Esophagus squamous epithelium (tissue), 5 donors: ENCODE measurements around the gene XIRP2. TPM values are rescaled to one million over a fixed set of nuclear protein-coding genes. Genes with fewer than 3 reads are reported as not detected.

Experiments
- DNase-seq: peaks from one replicate; lab custom pipeline; 2025; lab: John Stamatoyannopoulos, UW
- H3K27ac ChIP-seq, 4 donors: fragments of 200-600 bp; sonication (generic); one replicate each; pipeline ENCODE4 v1.5.1; 2016 to 2019; ENCODE audit warnings: mild to moderate bottlenecking in 1 of 4
- H3K27me3 ChIP-seq, 4 donors: fragments of 200-600 bp; sonication (generic); 1 replicate in 3 of 4; 2 replicates in 1 of 4; pipeline versions ENCODE4 v1.5.1 to v1.6.0; 2017 to 2021; ENCODE audit warnings: antibody characterized with exemption in 1 of 4
- H3K36me3 ChIP-seq, 3 donors: fragments of 200-600 bp; sonication (generic); one replicate each; pipeline ENCODE4 v1.5.1; 2016 to 2019
- H3K4me1 ChIP-seq, 3 donors: fragments of 200-600 bp; sonication (generic); one replicate each; pipeline ENCODE4 v1.5.1; 2017 to 2019
- H3K4me3 ChIP-seq, 4 donors: fragments of 200-600 bp; sonication (generic); 1 replicate in 3 of 4; 2 replicates in 1 of 4; pipeline ENCODE4 v1.5.1; 2016 to 2019; ENCODE audit warnings: mild to moderate bottlenecking in 2 of 4, moderate library complexity in 1 of 4
- H3K9me3 ChIP-seq, 3 donors: fragments of 200-600 bp; sonication (generic); one replicate each; pipeline ENCODE4 v1.5.1; 2016 to 2019
- CTCF ChIP-seq, 6 experiments: fragments of 450-650 bp in 4 of 6; fragments of 200-600 bp in 2 of 6; sonication (generic) in 2 of 6; IDR thresholded peaks; one replicate each; pipeline ENCODE4 v1.5.1; 2016 to 2019; ENCODE audit warnings: antibody characterized with exemption in 6 of 6, mild to moderate bottlenecking in 4 of 6, moderate library complexity in 4 of 6
- POLR2A ChIP-seq, 4 donors: fragments of 450-650 bp; IDR thresholded peaks; one replicate each; pipeline ENCODE4 v1.6.1; 2017; ENCODE audit warnings: antibody characterized with exemption in 4 of 4, mild to moderate bottlenecking in 4 of 4, moderate library complexity in 3 of 4
- WGBS, 2 donors: methylation state at CpG; one replicate each; pipeline ENCODE4 v1.1.5; 2018; 5-methylcytosine and 5-hydroxymethylcytosine counted together
- intact Hi-C: fragments of 100-400 bp; cut with DNase I; formaldehyde crosslinking; loops from one replicate; pipeline ENCODE4 v1.15.0; 2022
- total RNA-seq, 4 donors: library from RNA; depleted of rRNA; stranded (reverse); fragments of >200 nt; gene quantifications; one replicate each; pipeline ENCODE4 v1.1.0, GENCODE V29; 2016
- donor health status: DM: yes; HTN: yes; CAD: no.

The XIRP2 gene
- total RNA-seq, 4 donors from 2014 or later: 0.03 TPM; not detected in 3

- no peaks in the 10 kb centered on the region for H3K9me3 ChIP-seq
- H3K4me3 ChIP-seq: no peak overlapping the region
- no peaks in the 10 kb centered on the region for H3K36me3 ChIP-seq
- DNase-seq: no peak
- H3K4me1 ChIP-seq: no peaks in the 10 kb centered on the region
- TF ChIP-seq POLR2A (IDR thresholded peaks at IDR 0.05): no peak
- no peak for TF ChIP-seq CTCF (IDR thresholded peaks at IDR 0.05)
- H3K27ac ChIP-seq: no peak overlapping the region
- H3K27me3 ChIP-seq: no peaks in the 10 kb centered on the region
- 55 to 60% methylated on average over 2 of the region's 2 CpGs for WGBS, 2 donors
- intact Hi-C loops: no loop called here
Measured at GRCh38 chr2:166901336-166901735, 13.1 kb downstream of the XIRP2 start.

GRCh38 chr2:166916987-166917386 lies 28.7 kb downstream of the XIRP2 start:
- Histone ChIP-seq H3K4me1 (no peaks in the 10 kb centered on the region), H3K27ac (no peak overlapping the region), H3K36me3 (no peaks in the 10 kb centered on the region), H3K4me3 (no peak overlapping the region), H3K9me3 (peaks cover 0 to 6% (median 0%) of the 10 kb centered on the region in 3 donors), H3K27me3 (no peaks in the 10 kb centered on the region)
- no peak for TF ChIP-seq POLR2A (IDR thresholded peaks at IDR 0.05)
- intact Hi-C loops: no loop called here
- 53 to 58% methylated on average over 4 of the region's 4 CpGs for WGBS, 2 donors
- no peak for DNase-seq

- intact Hi-C loops: no loop called here
- TF ChIP-seq CTCF (IDR thresholded peaks at IDR 0.05) (no peak), POLR2A (IDR thresholded peaks at IDR 0.05) (no peak)
Measured at GRCh38 chr2:166917415-166917814, 29.1 kb downstream of the XIRP2 start.

GRCh38 chr2:166921261-166921896 lies 33.1 kb downstream of the XIRP2 start:
- no peak for DNase-seq
- TF ChIP-seq CTCF (IDR thresholded peaks at IDR 0.05) (no peak), POLR2A (IDR thresholded peaks at IDR 0.05) (no peak)
- WGBS, 2 donors: 56 to 62% methylated on average over 2 of the region's 2 CpGs

More at GRCh38 chr2:166917415-166917814, 29.1 kb downstream of the XIRP2 start:
- no peaks in the 10 kb centered on the region for H3K36me3 ChIP-seq
- no peak overlapping the region for H3K4me3 ChIP-seq
- H3K9me3 ChIP-seq: peaks cover 0 to 6% (median 0%) of the 10 kb centered on the region in 3 donors
- no peak overlapping the region for H3K27ac ChIP-seq
- 46 to 61% methylated on average over 1 of the region's 1 CpG for WGBS, 2 donors
- no peaks in the 10 kb centered on the region for H3K27me3 ChIP-seq
- no peaks in the 10 kb centered on the region for H3K4me1 ChIP-seq
- no peak for DNase-seq

GRCh38 chr2:166924967-166925366 lies 36.7 kb downstream of the XIRP2 start:
- no peaks in the 10 kb centered on the region for H3K36me3 ChIP-seq
- TF ChIP-seq CTCF (IDR thresholded peaks at IDR 0.05): no peak
- no peak for TF ChIP-seq POLR2A (IDR thresholded peaks at IDR 0.05)
- peaks cover 0 to 3% (median 0%) of the 10 kb centered on the region in 3 donors for H3K9me3 ChIP-seq
- no peak overlapping the region for H3K27ac ChIP-seq
- intact Hi-C loops: no loop called here
- H3K4me3 ChIP-seq: no peak overlapping the region
- no peaks in the 10 kb centered on the region for H3K4me1 ChIP-seq
- DNase-seq: no peak
- no peaks in the 10 kb centered on the region for H3K27me3 ChIP-seq

More at GRCh38 chr2:166921261-166921896, 33.1 kb downstream of the XIRP2 start:
- Histone ChIP-seq H3K4me1 (no peaks in the 10 kb centered on the region), H3K9me3 (no peaks in the 10 kb centered on the region), H3K36me3 (no peaks in the 10 kb centered on the region), H3K27ac (no peak overlapping the region), H3K27me3 (no peaks in the 10 kb centered on the region), H3K4me3 (no peak overlapping the region)
- intact Hi-C loops: no loop called here
